Subcutaneous adipose tissue (tissue), 4 donors: ENCODE data around the gene NOP16. TPM values are rescaled to one million over a fixed set of nuclear protein-coding genes. Genes with fewer than 3 reads are reported as not detected.

Experiments used
- CTCF ChIP-seq: fragments of 450-650 bp; IDR thresholded peaks from one replicate; pipeline ENCODE4 v1.5.1; 2016; ENCODE audit warnings: low read depth, mild to moderate bottlenecking, control low read depth, antibody characterized with exemption, moderate library complexity
- total RNA-seq, 4 donors: library from RNA; depleted of rRNA; stranded (reverse); fragments of >200 nt; gene quantifications; one replicate each; pipeline ENCODE4 v1.1.0, GENCODE V29; 2016

Gene NOP16
- total RNA-seq, 4 donors from 2014 or later: 7.5 to 20.5 (median 12.9) TPM

- TF ChIP-seq CTCF: no peak
Observed at GRCh38 chr5:176425138-176425537, 36.7 kb upstream of the NOP16 start.

- TF ChIP-seq CTCF: no peak
Observed at GRCh38 chr5:176424181-176424580, 35.8 kb upstream of the NOP16 start.

GRCh38 chr5:176420972-176421544, 32.7 kb upstream of the NOP16 start:
- TF ChIP-seq CTCF: no peak

- no peak for TF ChIP-seq CTCF
Observed at GRCh38 chr5:176420086-176420485, 31.7 kb upstream of the NOP16 start.

- no peak for TF ChIP-seq CTCF
Observed at GRCh38 chr5:176418251-176418650, 29.9 kb upstream of the NOP16 start.

GRCh38 chr5:176416965-176417364, 28.6 kb upstream of the NOP16 start:
- TF ChIP-seq CTCF: no peak

GRCh38 chr5:176415952-176416924, 27.8 kb upstream of the NOP16 start, which contains the start of gene CLTB:
CLTB (minus strand) TSS chr5:176416539; CDS start chr5:176416363, 176 bp downstream.
- TF ChIP-seq CTCF: no peak
